Upper lobe of right lung (tissue), 1 donor: ENCODE results near the gene RFTN1. TPM values are rescaled to one million over a fixed set of nuclear protein-coding genes. Genes with fewer than 3 reads are reported as not detected.

Source experiments
- ATAC-seq: fragments of 200-7000 bp; cut with Tn5 transposase; one replicate; pipeline ENCODE4 v1.9.1; 2020; ENCODE audit warnings: mild to moderate bottlenecking, moderate library complexity
- DNase-seq: peaks from one replicate; pipeline ENCODE4 v3.0.0-alpha.2; 2020
- H3K27ac ChIP-seq: fragments of 200-600 bp; one replicate; pipeline ENCODE4 v1.8.0; 2022
- H3K27me3 ChIP-seq: fragments of 200-600 bp; one replicate; pipeline ENCODE4 v1.8.0; 2022; ENCODE audit warnings: mild to moderate bottlenecking
- H3K36me3 ChIP-seq: fragments of 200-600 bp; one replicate; pipeline ENCODE4 v1.8.0; 2022
- H3K4me1 ChIP-seq: fragments of 200-600 bp; one replicate; pipeline ENCODE4 v1.8.0; 2022
- H3K4me3 ChIP-seq: fragments of 200-600 bp; one replicate; pipeline ENCODE4 v1.8.0; 2022; ENCODE audit warnings: mild to moderate bottlenecking
- H3K9me3 ChIP-seq: fragments of 200-600 bp; one replicate; pipeline ENCODE4 v1.8.0; 2022
- intact Hi-C: fragments of 100-400 bp; cut with DNase I; formaldehyde crosslinking; loops from one replicate; pipeline ENCODE4 v1.11.0; 2022
- total RNA-seq: library from RNA; stranded (reverse); fragmentation: NEBNext Ultra II Directional; extraction: Animal tissue kit (Norgen Biotek cat#: 25700); gene quantifications from one replicate; pipeline ENCODE4 v1.2.1, GENCODE V29; 2021
- TF ChIP-seq, protein P1 (sequence below): fragments of 200-600 bp; IDR thresholded peaks from one replicate; pipeline ENCODE4 v1.8.0; 2022; ENCODE audit warnings: antibody characterized with exemption
- donor health status: DM: no; HTN: yes; CAD: no; lungs with severe emphysema.

RFTN1 gene
- total RNA-seq, 1 donor from 2014 or later = 69.4 TPM

DNA sequence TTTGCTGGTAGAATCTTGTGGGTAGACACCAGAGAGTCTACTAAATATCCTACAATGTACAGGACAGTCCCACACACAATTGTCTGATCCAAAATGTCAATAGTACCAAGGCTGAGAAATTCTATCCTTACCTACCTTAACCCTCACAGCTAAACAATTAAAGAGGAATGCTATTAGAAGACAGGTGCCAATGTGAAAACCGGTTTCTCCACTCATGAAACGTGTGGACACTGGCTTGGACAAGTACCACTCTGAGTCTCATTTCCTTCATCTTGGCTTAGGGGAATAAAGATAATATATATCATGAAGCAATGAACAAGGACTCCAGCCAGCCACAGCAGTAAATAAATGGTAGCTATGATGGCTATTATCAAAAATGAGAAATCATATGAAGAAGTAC, 90.2 kb downstream of the RFTN1 start:
- no peak overlapping the region for H3K4me3 ChIP-seq
- ATAC-seq (peak; percentile 74), DNase-seq (no peak)
- no peaks in the 10 kb centered on the region for H3K27me3 ChIP-seq
- TF ChIP-seq, protein P1, sequence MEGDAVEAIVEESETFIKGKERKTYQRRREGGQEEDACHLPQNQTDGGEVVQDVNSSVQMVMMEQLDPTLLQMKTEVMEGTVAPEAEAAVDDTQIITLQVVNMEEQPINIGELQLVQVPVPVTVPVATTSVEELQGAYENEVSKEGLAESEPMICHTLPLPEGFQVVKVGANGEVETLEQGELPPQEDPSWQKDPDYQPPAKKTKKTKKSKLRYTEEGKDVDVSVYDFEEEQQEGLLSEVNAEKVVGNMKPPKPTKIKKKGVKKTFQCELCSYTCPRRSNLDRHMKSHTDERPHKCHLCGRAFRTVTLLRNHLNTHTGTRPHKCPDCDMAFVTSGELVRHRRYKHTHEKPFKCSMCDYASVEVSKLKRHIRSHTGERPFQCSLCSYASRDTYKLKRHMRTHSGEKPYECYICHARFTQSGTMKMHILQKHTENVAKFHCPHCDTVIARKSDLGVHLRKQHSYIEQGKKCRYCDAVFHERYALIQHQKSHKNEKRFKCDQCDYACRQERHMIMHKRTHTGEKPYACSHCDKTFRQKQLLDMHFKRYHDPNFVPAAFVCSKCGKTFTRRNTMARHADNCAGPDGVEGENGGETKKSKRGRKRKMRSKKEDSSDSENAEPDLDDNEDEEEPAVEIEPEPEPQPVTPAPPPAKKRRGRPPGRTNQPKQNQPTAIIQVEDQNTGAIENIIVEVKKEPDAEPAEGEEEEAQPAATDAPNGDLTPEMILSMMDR = no peak
- H3K4me1 ChIP-seq = peaks cover 37% of the 10 kb centered on the region
- no peaks in the 10 kb centered on the region for H3K36me3 ChIP-seq
- intact Hi-C loops = no loop called here
- no peak overlapping the region for H3K27ac ChIP-seq
- no peaks in the 10 kb centered on the region for H3K9me3 ChIP-seq

DNA sequence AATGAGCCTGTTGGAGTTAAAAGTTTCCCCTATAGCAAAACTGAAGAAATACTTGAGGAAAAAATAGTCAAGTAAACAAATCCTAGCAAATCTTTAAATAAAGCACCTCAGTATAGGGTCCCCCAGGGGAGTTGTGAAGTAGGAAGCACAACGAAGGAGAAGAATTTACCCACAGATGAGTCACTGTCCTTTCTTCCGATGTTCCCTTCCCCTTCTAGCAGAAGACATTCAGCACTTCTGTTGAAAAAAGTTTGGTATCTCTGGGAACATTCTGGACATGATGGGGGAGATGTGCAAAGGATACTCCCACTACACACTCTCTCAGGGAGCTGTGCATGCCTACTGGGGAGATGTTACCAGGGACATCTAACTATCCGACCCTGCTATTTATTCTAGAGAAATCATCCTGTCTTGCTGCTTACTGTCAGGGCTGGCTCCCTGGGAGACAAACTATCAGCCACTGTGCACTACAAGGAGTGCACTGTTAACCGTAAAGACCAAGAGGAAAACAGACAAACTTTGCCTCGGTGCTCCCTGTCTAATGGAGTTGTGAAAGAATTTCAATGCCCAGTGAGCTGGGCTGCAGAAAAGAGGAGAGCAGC, 93.8 kb downstream of the RFTN1 start:
- H3K27ac ChIP-seq = no peak overlapping the region
- ATAC-seq = no peak
- intact Hi-C loops = no loop called here

DNA sequence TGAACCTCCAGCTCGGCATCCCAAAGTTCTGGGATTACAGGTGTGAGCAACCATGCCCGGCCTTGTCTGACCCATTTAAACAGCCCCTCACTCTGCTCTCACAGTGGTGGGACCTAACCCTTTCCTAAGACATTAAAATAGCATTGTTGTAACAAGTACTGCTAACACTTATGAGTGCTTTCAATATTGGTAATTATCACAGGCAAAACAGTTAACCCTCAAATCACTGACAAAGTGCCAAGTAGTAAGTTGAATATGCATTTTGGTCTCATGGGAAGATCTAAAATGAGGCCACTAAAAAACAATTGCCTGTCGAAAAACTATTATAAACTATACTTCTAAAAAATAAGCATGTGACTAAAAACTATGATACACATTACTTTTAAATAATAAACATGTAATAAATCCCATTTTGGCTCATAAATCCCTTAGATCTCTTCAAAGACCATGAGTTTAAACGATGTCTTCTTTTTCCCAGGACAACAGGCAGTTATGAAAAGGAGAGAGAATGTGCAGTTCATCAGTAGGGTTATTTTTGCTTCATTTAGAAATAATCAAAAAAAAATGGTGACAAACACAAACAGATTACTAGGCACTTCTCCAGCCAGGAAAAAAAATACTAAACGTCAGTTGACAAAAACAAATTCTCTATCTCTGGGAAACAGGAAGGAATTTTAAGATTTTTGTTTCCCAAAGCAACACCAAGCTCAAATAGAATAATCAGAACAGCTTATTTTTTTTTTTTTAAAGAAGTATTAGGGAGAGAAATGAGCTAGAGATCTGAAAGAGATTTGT, 95.4 kb downstream of the RFTN1 start:
- TF ChIP-seq, protein P1 = no peak
- Histone ChIP-seq H3K27me3 (no peaks in the 10 kb centered on the region), H3K4me3 (no peak overlapping the region), H3K36me3 (no peaks in the 10 kb centered on the region), H3K9me3 (no peaks in the 10 kb centered on the region), H3K4me1 (peaks cover 37% of the 10 kb centered on the region), H3K27ac (peak overlapping the region; percentile 44)
- intact Hi-C loops = no loop called here
- DNase-seq = no peak
- ATAC-seq = no peak

More for the DNA sequence above, 93.8 kb downstream of the RFTN1 start:
- TF ChIP-seq, protein P1 = no peak
- peaks cover 40% of the 10 kb centered on the region for H3K4me1 ChIP-seq
- no peaks in the 10 kb centered on the region for H3K36me3 ChIP-seq
- DNase-seq = no peak
- no peak overlapping the region for H3K4me3 ChIP-seq
- no peaks in the 10 kb centered on the region for H3K9me3 ChIP-seq
- no peaks in the 10 kb centered on the region for H3K27me3 ChIP-seq

GRCh38 chr3:16415911-16416476, 97.5 kb downstream of the RFTN1 start:
- TF ChIP-seq, protein P1 = no peak
- Histone ChIP-seq H3K27me3 (no peaks in the 10 kb centered on the region), H3K4me3 (no peak overlapping the region), H3K36me3 (no peaks in the 10 kb centered on the region), H3K4me1 (peaks cover 54% of the 10 kb centered on the region), H3K27ac (no peak overlapping the region), H3K9me3 (no peaks in the 10 kb centered on the region)
- ATAC-seq = no peak
- intact Hi-C loops = no loop called here
- DNase-seq = no peak

GRCh38 chr3:16413321-16413720, 100.2 kb downstream of the RFTN1 start:
- TF ChIP-seq, protein P1 = no peak
- intact Hi-C loops = no loop called here
- Histone ChIP-seq H3K36me3 (peaks cover 8% of the 10 kb centered on the region), H3K4me1 (peaks cover 42% of the 10 kb centered on the region), H3K4me3 (no peak overlapping the region), H3K27ac (no peak overlapping the region), H3K9me3 (no peaks in the 10 kb centered on the region), H3K27me3 (no peaks in the 10 kb centered on the region)
- DNase-seq (no peak), ATAC-seq (no peak)
